Mesenchymal stem cell (in vitro differentiated cells and primary cell): ENCODE measurements around the gene P4HTM.

ENCODE experiments used
- DNase-seq: peaks from one replicate; pipeline ENCODE4 v3.0.0-alpha.2; 2013
- H2AFZ ChIP-seq: one replicate; pipeline ENCODE4 v1.6.1; 2013; ENCODE audit warnings: low read depth, mild to moderate bottlenecking, control low read depth, inconsistent platforms, low read length, moderate library complexity
- H2AK5ac ChIP-seq: 2 replicates; pipeline ENCODE4 v1.6.1; 2013; ENCODE audit warnings: low read length, moderate library complexity, mild to moderate bottlenecking, inconsistent platforms; ENCODE audit not compliant: severe bottlenecking
- H2BK120ac ChIP-seq: one replicate; pipeline ENCODE4 v1.6.1; 2013; ENCODE audit warnings: low read depth, mild to moderate bottlenecking, inconsistent platforms, low read length, moderate library complexity
- H2BK12ac ChIP-seq, 2 experiments: one replicate each; pipeline ENCODE4 v1.6.1; 2013; ENCODE audit warnings: inconsistent platforms in 2 of 2, low read length in 2 of 2, mild to moderate bottlenecking in 2 of 2, moderate library complexity in 2 of 2, control low read depth in 1 of 2
- H2BK15ac ChIP-seq: one replicate; pipeline ENCODE4 v1.6.1; 2013; ENCODE audit warnings: mild to moderate bottlenecking, low read depth, inconsistent platforms; ENCODE audit not compliant: poor library complexity, severe bottlenecking
- H2BK5ac ChIP-seq: 2 replicates; pipeline ENCODE4 v1.6.1; 2013; ENCODE audit warnings: low read depth, mild to moderate bottlenecking, low read length, control low read depth, inconsistent platforms; ENCODE audit not compliant: poor library complexity, severe bottlenecking
- H3K14ac ChIP-seq, 2 experiments: one replicate each; pipeline ENCODE4 v1.6.1; 2013; ENCODE audit warnings: inconsistent platforms in 2 of 2, low read length in 2 of 2, control low read depth in 1 of 2, mild to moderate bottlenecking in 1 of 2, moderate library complexity in 1 of 2
- H3K18ac ChIP-seq, 2 experiments: one replicate each; pipeline ENCODE4 v1.6.1; 2013; ENCODE audit warnings: inconsistent platforms in 2 of 2, low read length in 2 of 2, control low read depth in 1 of 2, low read depth in 1 of 2, mild to moderate bottlenecking in 1 of 2
- H3K23ac ChIP-seq, 2 experiments: one replicate each; pipeline ENCODE4 v1.6.1; 2013; ENCODE audit warnings: inconsistent platforms in 2 of 2, low read length in 2 of 2, mild to moderate bottlenecking in 2 of 2, moderate library complexity in 2 of 2, control low read depth in 1 of 2
- H3K27ac ChIP-seq: 2 replicates; pipeline ENCODE4 v1.5.1; 2013; ENCODE audit warnings: mild to moderate bottlenecking, moderate library complexity, low read length, control low read depth, inconsistent platforms; ENCODE audit not compliant: poor library complexity, severe bottlenecking
- H3K27me3 ChIP-seq, 2 experiments: 2 replicates each; pipeline versions ENCODE4 v1.6.1 to v1.7.0; 2013; ENCODE audit warnings: low read length in 2 of 2, mild to moderate bottlenecking in 2 of 2, moderate library complexity in 2 of 2, control low read depth in 1 of 2, inconsistent platforms in 1 of 2; ENCODE audit not compliant: control insufficient read depth in 1 of 2, insufficient read depth in 1 of 2
- H3K36me3 ChIP-seq, 2 experiments: 2 replicates each; pipeline versions ENCODE4 v1.6.1 to v1.7.0; 2013; ENCODE audit warnings: low read length in 2 of 2, control low read depth in 1 of 2, inconsistent platforms in 1 of 2, low read depth in 1 of 2, mild to moderate bottlenecking in 1 of 2; ENCODE audit not compliant: insufficient read depth in 2 of 2, control insufficient read depth in 1 of 2
- H3K4ac ChIP-seq, 2 experiments: one replicate each; pipeline ENCODE4 v1.6.1; 2013; ENCODE audit warnings: inconsistent platforms in 2 of 2, low read length in 2 of 2, mild to moderate bottlenecking in 2 of 2, moderate library complexity in 2 of 2, control low read depth in 1 of 2, low read depth in 1 of 2
- H3K4me1 ChIP-seq: 2 replicates; pipeline ENCODE4 v1.6.1; 2013; ENCODE audit warnings: low read depth, low read length, control low read depth; ENCODE audit not compliant: control insufficient read depth, insufficient read depth
- H3K4me2 ChIP-seq: 2 replicates; pipeline ENCODE4 v1.6.1; 2013; ENCODE audit warnings: low read length, mild to moderate bottlenecking, inconsistent platforms; ENCODE audit not compliant: poor library complexity, severe bottlenecking
- H3K4me3 ChIP-seq, 2 experiments: 2 replicates each; pipeline versions ENCODE4 v1.5.1 to v1.7.0; 2013; ENCODE audit warnings: low read length in 2 of 2, mild to moderate bottlenecking in 2 of 2, control low read depth in 1 of 2, low read depth in 1 of 2; ENCODE audit not compliant: insufficient read depth in 1 of 2
- H3K79me1 ChIP-seq: replicated peaks from 2 replicates; pipeline ENCODE4 v1.6.1; 2013; ENCODE audit warnings: mild to moderate bottlenecking, control low read depth, low read length, inconsistent platforms; ENCODE audit not compliant: poor library complexity, severe bottlenecking
- H3K9ac ChIP-seq: 2 replicates; pipeline ENCODE4 v1.7.0; 2013; ENCODE audit warnings: mild to moderate bottlenecking, low read length, moderate library complexity
- H3K9me3 ChIP-seq: 2 replicates; pipeline ENCODE4 v1.7.0; 2013; ENCODE audit warnings: mild to moderate bottlenecking, low read length; ENCODE audit not compliant: control insufficient read depth
- H4K8ac ChIP-seq: one replicate; pipeline ENCODE4 v1.6.1; 2013; ENCODE audit warnings: inconsistent platforms, mild to moderate bottlenecking, low read length, moderate library complexity
- H4K91ac ChIP-seq: one replicate; pipeline ENCODE4 v1.6.1; 2013; ENCODE audit warnings: mild to moderate bottlenecking, low read length, inconsistent platforms
- WGBS: methylation state at CpG from one replicate; pipeline ENCODE4 v1.1.7; 2013; ENCODE audit warnings: mixed read lengths; 5-methylcytosine and 5-hydroxymethylcytosine counted together

P4HTM gene

GRCh38 chr3:49022688-49023171, 32.7 kb downstream of the P4HTM start:
- Histone ChIP-seq H3K4me2 (peak overlapping the region; percentile 58), H3K27ac (peak overlapping the region; percentile 55), H2BK5ac (no peak overlapping the region), H2AK5ac (no peak overlapping the region), H3K14ac (no peak overlapping the region), H2BK120ac (no peak overlapping the region), H4K91ac (no peak overlapping the region), H2BK12ac (no peak overlapping the region), H3K4me1 (peaks cover 18% of the 10 kb centered on the region), H3K36me3 (peaks cover 48 to 50% of the 10 kb centered on the region in 2 experiments), H3K4me3 (peak overlapping the region; percentile 84 to 94), H3K79me1 (peaks cover 19% of the 10 kb centered on the region), H2BK15ac (no peak overlapping the region), H3K18ac (no peak overlapping the region), H3K23ac (no peak overlapping the region), H3K9ac (peak overlapping the region; percentile 99), H2AFZ (no peak overlapping the region), H3K4ac (peak overlapping the region in 1 of 2 experiments; percentile 52), H3K9me3 (no peaks in the 10 kb centered on the region), H3K27me3 (no peaks in the 10 kb centered on the region), H4K8ac (no peak overlapping the region)
- 35% methylated on average over 9 of the region's 12 CpGs for WGBS
- peak; percentile 36 for DNase-seq

GRCh38 chr3:49023775-49024174, 33.7 kb downstream of the P4HTM start:
- Histone ChIP-seq H4K8ac (no peak overlapping the region), H4K91ac (no peak overlapping the region), H2BK15ac (no peak overlapping the region), H3K4me3 (no peak overlapping the region), H3K4me1 (peaks cover 25% of the 10 kb centered on the region), H3K14ac (no peak overlapping the region), H3K18ac (no peak overlapping the region), H2BK5ac (no peak overlapping the region), H3K36me3 (peaks cover 56 to 57% of the 10 kb centered on the region in 2 experiments), H3K9ac (no peak overlapping the region), H2AK5ac (no peak overlapping the region), H3K9me3 (no peaks in the 10 kb centered on the region), H3K27me3 (no peaks in the 10 kb centered on the region), H2BK12ac (no peak overlapping the region), H3K23ac (no peak overlapping the region), H3K4ac (no peak overlapping the region), H3K4me2 (no peak overlapping the region), H2BK120ac (no peak overlapping the region), H3K79me1 (peaks cover 23% of the 10 kb centered on the region), H3K27ac (no peak overlapping the region), H2AFZ (no peak overlapping the region)
- no peak for DNase-seq
- 94% methylated on average over 4 of the region's 4 CpGs for WGBS

GRCh38 chr3:49024449-49024848, 34.4 kb downstream of the P4HTM start:
- 98% methylated on average over 5 of the region's 5 CpGs for WGBS
- Histone ChIP-seq H2BK15ac (no peak overlapping the region), H2BK5ac (no peak overlapping the region), H2BK12ac (no peak overlapping the region), H3K4me3 (no peak overlapping the region), H3K4me1 (peaks cover 26% of the 10 kb centered on the region), H4K91ac (no peak overlapping the region), H3K9ac (no peak overlapping the region), H3K4ac (no peak overlapping the region), H3K18ac (no peak overlapping the region), H3K27ac (no peak overlapping the region), H2BK120ac (no peak overlapping the region), H2AK5ac (no peak overlapping the region), H3K4me2 (no peak overlapping the region), H3K23ac (no peak overlapping the region), H4K8ac (no peak overlapping the region), H3K79me1 (peaks cover 26% of the 10 kb centered on the region), H3K27me3 (no peaks in the 10 kb centered on the region), H3K36me3 (peaks cover 57 to 63% of the 10 kb centered on the region in 2 experiments), H3K9me3 (no peaks in the 10 kb centered on the region), H3K14ac (no peak overlapping the region), H2AFZ (no peak overlapping the region)
- DNase-seq = no peak

GRCh38 chr3:49025005-49025792, 35.2 kb downstream of the P4HTM start:
- H2BK12ac ChIP-seq = no peak overlapping the region

More at GRCh38 chr3:49025005-49025792, 35.2 kb downstream of the P4HTM start:
- Histone ChIP-seq H2BK15ac (no peak overlapping the region), H2BK5ac (no peak overlapping the region), H2AK5ac (no peak overlapping the region), H3K27ac (no peak overlapping the region), H3K14ac (no peak overlapping the region), H3K79me1 (peaks cover 28% of the 10 kb centered on the region), H3K27me3 (no peaks in the 10 kb centered on the region), H3K18ac (no peak overlapping the region), H3K36me3 (peaks cover 63 to 68% of the 10 kb centered on the region in 2 experiments), H4K8ac (peak overlapping the region; percentile 56), H2BK120ac (no peak overlapping the region), H3K4ac (no peak overlapping the region), H3K4me2 (no peak overlapping the region), H2AFZ (no peak overlapping the region), H4K91ac (no peak overlapping the region), H3K9me3 (no peaks in the 10 kb centered on the region), H3K4me3 (no peak overlapping the region), H3K23ac (peak overlapping the region in 1 of 2 experiments; percentile 9), H3K9ac (peak overlapping the region; percentile 3), H3K4me1 (peaks cover 21% of the 10 kb centered on the region)
- WGBS = 90% methylated on average over 13 of the region's 13 CpGs
- no peak for DNase-seq
